GM13977 (cell line): ENCODE measurements around the gene VWC2L.

Experiments
- DNase-seq: peaks from one replicate; pipeline ENCODE4 v3.0.0; 2012; ENCODE audit warnings: low spot score
- CTCF ChIP-seq: IDR thresholded peaks from 2 replicates; pipeline ENCODE4 v1.5.1; 2012; ENCODE audit warnings: mild to moderate bottlenecking, control low read depth; ENCODE audit not compliant: insufficient read depth; ENCODE audit errors: extremely low read depth, missing control alignments
- in situ Hi-C: fragments of 300-500 bp; cut with MboI; formaldehyde crosslinking; loops from one replicate; pipeline ENCODE4 v1.12.0; 2022; ENCODE audit warnings: low sequenced_read_pairs, low pct_unique_long_range_greater_than_20kb, mixed read lengths, inconsistent platforms; ENCODE audit not compliant: unreplicated experiment

Gene VWC2L

GRCh38 chr2:214550786-214551185 lies 139.9 kb downstream of the VWC2L start:
- in situ Hi-C loops, result no loop called here
- TF ChIP-seq CTCF, result no peak
- no peak for DNase-seq

- in situ Hi-C loops, result no loop called here
- no peak for TF ChIP-seq CTCF
- DNase-seq, result no peak
Observed at GRCh38 chr2:214557884-214558283, 147.0 kb downstream of the VWC2L start.

GRCh38 chr2:214558341-214558740 lies 147.5 kb downstream of the VWC2L start:
- no peak for TF ChIP-seq CTCF
- in situ Hi-C loops, result no loop called here
- DNase-seq, result no peak

- no peak for TF ChIP-seq CTCF
- in situ Hi-C loops, result no loop called here
Observed at GRCh38 chr2:214560176-214560575, 149.3 kb downstream of the VWC2L start.

GRCh38 chr2:214560618-214561190 lies 149.8 kb downstream of the VWC2L start:
- DNase-seq, result no peak
- no peak for TF ChIP-seq CTCF
- in situ Hi-C loops, result no loop called here

More at GRCh38 chr2:214560176-214560575, 149.3 kb downstream of the VWC2L start:
- no peak for DNase-seq

GRCh38 chr2:214565246-214565645 lies 154.4 kb downstream of the VWC2L start:
- no peak for TF ChIP-seq CTCF
- DNase-seq, result no peak
- in situ Hi-C loops, result no loop called here

- in situ Hi-C loops, result no loop called here
- TF ChIP-seq CTCF, result no peak
- DNase-seq, result no peak
Observed at GRCh38 chr2:214566457-214566856, 155.6 kb downstream of the VWC2L start.
